Endothelial cell of umbilical vein (primary cell): ENCODE results near the gene TMEFF2. TPM values are rescaled to one million over a fixed set of nuclear protein-coding genes. Genes with fewer than 3 reads are reported as not detected.
"Not testable (repeated sequence)": the region's sequence is repeated elsewhere in the genome, so short reads cannot be mapped to it uniquely, and the experiment has no call there.

Source experiments
- BruUV-seq: library from RNA; stranded (reverse); fragments of 400-500 nt; replicated peaks from 2 replicates; lab custom pipeline; 2021; lab: Mats Ljungman, UMichigan
- CTCF ChIA-PET: fragments of 300-600, 350-600 bp; sonication (Branson Sonifier 250); formaldehyde crosslinking; loops from one replicate; lab custom pipeline; 2021; ENCODE audit warnings: antibody characterized with exemption, inconsistent platforms; lab: Charles Lee
- POLR2A ChIA-PET: fragments of 300-600, 350-600 bp; sonication (Branson Sonifier 250); formaldehyde crosslinking; loops from one replicate; lab custom pipeline; 2021; ENCODE audit warnings: antibody characterized with exemption, inconsistent platforms; lab: Charles Lee
- DNase-seq: peaks from one replicate; pipeline ENCODE4 v3.0.0-alpha.2; 2011; ENCODE audit warnings: low read depth, low spot score
- FAIRE-seq: peaks from 2 replicates; lab custom pipeline; 2011; peaks lifted over from hg19 to GRCh38; lab: Jason Lieb, UNC
- H2AFZ ChIP-seq: 2 replicates; pipeline ENCODE4 v1.6.0; 2012; ENCODE audit warnings: low read depth, low read length, control low read depth, inconsistent platforms
- H3K27ac ChIP-seq: 2 replicates; pipeline ENCODE4 v1.5.1; 2011; ENCODE audit warnings: low read depth, mild to moderate bottlenecking, control low read depth, low read length, moderate library complexity; ENCODE audit not compliant: insufficient read depth
- H3K27me3 ChIP-seq, 2 experiments: 2 replicates each; pipeline versions ENCODE4 v1.6.0 to v1.6.1; 2011; ENCODE audit warnings: low read length in 2 of 2, mixed read lengths in 1 of 2; ENCODE audit not compliant: control insufficient read depth in 2 of 2, insufficient read depth in 2 of 2
- H3K36me3 ChIP-seq, 2 experiments: 2 replicates in 1 of 2; 3 replicates in 1 of 2; pipeline ENCODE4 v1.5.1; 2011; ENCODE audit warnings: low read length in 2 of 2, mild to moderate bottlenecking in 1 of 2, moderate library complexity in 1 of 2; ENCODE audit not compliant: control insufficient read depth in 2 of 2, insufficient read depth in 2 of 2; ENCODE audit errors: extremely low read depth in 1 of 2
- H3K4me1 ChIP-seq: 3 replicates; pipeline ENCODE4 v1.5.1; 2011; ENCODE audit warnings: mild to moderate bottlenecking, low read length; ENCODE audit not compliant: control insufficient read depth, insufficient read depth; ENCODE audit errors: extremely low read depth
- H3K4me2 ChIP-seq: 2 replicates; pipeline ENCODE4 v1.6.1; 2011; ENCODE audit warnings: low read length, control low read depth, mixed read lengths; ENCODE audit not compliant: insufficient read depth
- H3K4me3 ChIP-seq, 3 experiments: fragments of 200-600 bp in 1 of 3; sonication (generic), shearing (Covaris generic) in 1 of 3; replicated peaks in 1 of 3; 2 replicates each; pipeline ENCODE4 v1.5.1; 2011 to 2016; ENCODE audit warnings: control low read depth in 3 of 3, low read length in 3 of 3, mild to moderate bottlenecking in 2 of 3, inconsistent platforms in 1 of 3, low read depth in 1 of 3, moderate library complexity in 1 of 3; ENCODE audit not compliant: insufficient read depth in 1 of 3
- H3K79me2 ChIP-seq: 2 replicates; pipeline ENCODE4 v1.6.0; 2012; ENCODE audit warnings: low read length, inconsistent platforms; ENCODE audit not compliant: control insufficient read depth, insufficient read depth
- H3K9ac ChIP-seq: replicated peaks from 2 replicates; pipeline ENCODE3; 2011; ENCODE audit warnings: low read length, control low read depth; ENCODE audit not compliant: insufficient read depth; ENCODE audit errors: extremely low read depth
- H3K9me1 ChIP-seq: replicated peaks from 3 replicates; pipeline ENCODE4 v1.6.0; 2011; ENCODE audit warnings: mild to moderate bottlenecking, low read length; ENCODE audit not compliant: control insufficient read depth, insufficient read depth; ENCODE audit errors: extremely low read depth
- H3K9me3 ChIP-seq: replicated peaks from 2 replicates; pipeline ENCODE4 v1.5.1; 2012; ENCODE audit warnings: low read length, inconsistent platforms; ENCODE audit not compliant: control insufficient read depth, insufficient read depth
- H4K20me1 ChIP-seq: replicated peaks from 2 replicates; pipeline ENCODE3; 2011; ENCODE audit warnings: mild to moderate bottlenecking, low read length; ENCODE audit not compliant: control insufficient read depth, insufficient read depth; ENCODE audit errors: extremely low read depth
- EZH2 ChIP-seq: IDR thresholded peaks from 2 replicates; pipeline ENCODE4 v1.6.1; 2012; ENCODE audit warnings: borderline replicate concordance, low read depth, mild to moderate bottlenecking, moderate library complexity, low read length, inconsistent platforms; ENCODE audit not compliant: severe bottlenecking
- FOS ChIP-seq: IDR thresholded peaks from 2 replicates; pipeline ENCODE4 v1.6.1; 2011; ENCODE audit warnings: mild to moderate bottlenecking, low read length, moderate library complexity, borderline replicate concordance; ENCODE audit not compliant: insufficient read depth
- GATA2 ChIP-seq: IDR thresholded peaks from 2 replicates; pipeline ENCODE4 v1.7.0; 2011; ENCODE audit warnings: low read depth, mild to moderate bottlenecking, moderate library complexity, mixed read lengths, low read length; ENCODE audit not compliant: insufficient read length, insufficient read depth
- JUN ChIP-seq: IDR thresholded peaks from 2 replicates; pipeline ENCODE4 v1.6.1; 2011; ENCODE audit warnings: borderline replicate concordance, low read depth; ENCODE audit not compliant: insufficient read length, insufficient read depth
- MYC ChIP-seq: IDR thresholded peaks from one replicate; pipeline ENCODE4 v1.6.1; 2011; ENCODE audit warnings: mild to moderate bottlenecking, low read depth, low read length
- POLR2A ChIP-seq: IDR thresholded peaks from 2 replicates; pipeline ENCODE4 v1.6.1; 2012; ENCODE audit warnings: low read depth, mild to moderate bottlenecking, control low read depth, low read length
- POLR2AphosphoS5 ChIP-seq: IDR thresholded peaks from 2 replicates; pipeline ENCODE4 v1.6.1; 2012; ENCODE audit warnings: low read depth, mild to moderate bottlenecking, control low read depth, low read length, moderate library complexity; ENCODE audit not compliant: insufficient read depth
- dilution Hi-C: fragments of 300-500 bp; cut with MboI; formaldehyde crosslinking; loops from one replicate; pipeline ENCODE4 v1.15.0; 2019; ENCODE audit warnings: low sequenced_read_pairs; ENCODE audit not compliant: extremely low pct_ligation_motif_present
- intact Hi-C: fragments of 100-400 bp; cut with micrococcal nuclease; formaldehyde crosslinking; loops from one replicate; pipeline ENCODE4 v1.10.0; 2022
- polyA plus RNA-seq, 4 experiments: library from polyadenylated mRNA; depleted of rRNA in 3 of 4; stranded (reverse) in 3 of 4; unstranded in 1 of 4; fragments of >200 nt; gene quantifications; 2 replicates each; pipeline versions ENCODE4 v1.2.1 to v1.2.3, GENCODE V29; 2011 to 2012; ENCODE audit warnings: missing spikeins in 1 of 4
- total RNA-seq: library from RNA; stranded (reverse); gene quantifications from 2 replicates; pipeline ENCODE4 v1.2.3, GENCODE V29; 2021
- TF ChIP-seq, protein P1 (sequence below): IDR thresholded peaks from 2 replicates; pipeline ENCODE4 v1.6.1; 2011; ENCODE audit not compliant: insufficient read depth, insufficient read length
- TF ChIP-seq, protein P2 (sequence below), 2 donors: IDR thresholded peaks; 1 replicate in 1 of 2; 2 replicates in 1 of 2; pipeline ENCODE4 v1.5.1; 2011; ENCODE audit warnings: low read length in 2 of 2, mild to moderate bottlenecking in 2 of 2, moderate library complexity in 2 of 2, control low read depth in 1 of 2, inconsistent platforms in 1 of 2, low read depth in 1 of 2; ENCODE audit not compliant: insufficient read depth in 1 of 2; ENCODE audit errors: extremely low read depth in 1 of 2

The TMEFF2 gene
- total and polyA plus RNA-seq, 2 donors (not counting 3 experiments of a cell fraction or from before 2014, with no cell fraction given): 0.18 to 0.20 TPM

DNA sequence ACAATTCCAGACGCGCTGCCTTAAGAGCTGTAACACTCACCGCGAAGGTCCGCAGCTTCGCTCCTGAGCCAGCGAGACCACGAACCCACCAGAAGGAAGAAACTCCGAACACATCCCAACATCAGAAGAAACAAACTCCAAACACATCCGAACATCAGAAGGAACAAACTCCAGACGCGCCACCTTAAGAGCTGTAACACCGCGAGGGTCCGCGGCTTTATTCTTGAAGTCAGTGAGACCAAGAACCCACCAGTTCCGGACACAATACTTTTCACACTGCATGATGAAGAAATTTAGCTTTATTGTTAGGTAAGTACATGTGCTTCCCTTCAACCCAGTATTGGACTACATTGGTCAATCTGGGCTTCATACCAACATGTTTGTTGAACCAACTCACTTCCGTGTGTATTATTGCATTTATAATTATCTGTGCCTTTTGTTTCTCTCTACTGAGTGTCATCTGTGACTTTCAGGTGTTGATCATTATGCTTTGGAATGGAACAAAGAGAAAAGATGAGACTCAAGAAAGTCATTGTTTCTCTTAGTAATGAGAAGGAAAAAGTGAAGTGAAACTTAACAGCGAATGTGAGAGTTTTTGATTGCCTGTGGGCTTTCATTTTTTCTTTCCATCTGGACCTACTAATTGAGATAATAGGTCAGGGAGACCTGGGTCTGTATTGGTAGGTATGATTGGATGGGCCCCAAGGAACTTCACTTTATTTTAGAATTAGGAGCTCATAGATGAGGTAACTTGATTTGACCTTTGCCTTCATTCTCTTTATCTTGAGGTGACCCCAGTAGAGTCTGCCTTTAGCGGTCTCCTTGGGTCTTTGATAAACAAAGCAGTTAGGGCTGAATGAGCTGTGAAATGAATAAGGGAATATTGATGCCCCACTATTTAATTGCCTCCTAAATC, 271.7 kb downstream of the TMEFF2 start:
- no peak overlapping the region for H3K9ac ChIP-seq
- DNase-seq (no peak), FAIRE-seq (no peak)
- BruUV-seq: no TSS peak
- TF ChIP-seq MYC: no peak
- TF ChIP-seq, protein P1, sequence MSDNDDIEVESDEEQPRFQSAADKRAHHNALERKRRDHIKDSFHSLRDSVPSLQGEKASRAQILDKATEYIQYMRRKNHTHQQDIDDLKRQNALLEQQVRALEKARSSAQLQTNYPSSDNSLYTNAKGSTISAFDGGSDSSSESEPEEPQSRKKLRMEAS: no peak
- TF ChIP-seq EZH2: no peak
- no peak for TF ChIP-seq POLR2A
- TF ChIP-seq GATA2: no peak
- TF ChIP-seq POLR2AphosphoS5: no peak
- TF ChIP-seq, protein P2, sequence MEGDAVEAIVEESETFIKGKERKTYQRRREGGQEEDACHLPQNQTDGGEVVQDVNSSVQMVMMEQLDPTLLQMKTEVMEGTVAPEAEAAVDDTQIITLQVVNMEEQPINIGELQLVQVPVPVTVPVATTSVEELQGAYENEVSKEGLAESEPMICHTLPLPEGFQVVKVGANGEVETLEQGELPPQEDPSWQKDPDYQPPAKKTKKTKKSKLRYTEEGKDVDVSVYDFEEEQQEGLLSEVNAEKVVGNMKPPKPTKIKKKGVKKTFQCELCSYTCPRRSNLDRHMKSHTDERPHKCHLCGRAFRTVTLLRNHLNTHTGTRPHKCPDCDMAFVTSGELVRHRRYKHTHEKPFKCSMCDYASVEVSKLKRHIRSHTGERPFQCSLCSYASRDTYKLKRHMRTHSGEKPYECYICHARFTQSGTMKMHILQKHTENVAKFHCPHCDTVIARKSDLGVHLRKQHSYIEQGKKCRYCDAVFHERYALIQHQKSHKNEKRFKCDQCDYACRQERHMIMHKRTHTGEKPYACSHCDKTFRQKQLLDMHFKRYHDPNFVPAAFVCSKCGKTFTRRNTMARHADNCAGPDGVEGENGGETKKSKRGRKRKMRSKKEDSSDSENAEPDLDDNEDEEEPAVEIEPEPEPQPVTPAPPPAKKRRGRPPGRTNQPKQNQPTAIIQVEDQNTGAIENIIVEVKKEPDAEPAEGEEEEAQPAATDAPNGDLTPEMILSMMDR (IDR thresholded peaks at IDR 0.05; ENCODE audit: extremely low read depth in 1 of 2, insufficient read depth in 1 of 2, low read depth in 1 of 2, low read length in 2 of 2): no peak
- no peak for TF ChIP-seq JUN
- TF ChIP-seq FOS: no peak
- no peaks in the 10 kb centered on the region for H3K79me2 ChIP-seq
- no peaks in the 10 kb centered on the region for H3K36me3 ChIP-seq
- no peak overlapping the region for H3K4me3 ChIP-seq
- H3K9me1 ChIP-seq: no peaks in the 10 kb centered on the region
- no peak overlapping the region for H3K4me2 ChIP-seq
- intact Hi-C loops: no loop called here
- ChIA-PET CTCF (interaction anchor here (0.7 to 2.3 kb wide), 2 partner anchors 239 kb away, joined by 3 to 6 read pairs; no protein-coding TSS in a partner anchor), POLR2A (no interaction called here)
- H3K4me1 ChIP-seq: peaks cover 24% of the 10 kb centered on the region
- no peaks in the 10 kb centered on the region for H3K9me3 ChIP-seq
- H4K20me1 ChIP-seq: no peaks in the 10 kb centered on the region
- no peaks in the 10 kb centered on the region for H3K27me3 ChIP-seq
- dilution Hi-C loops: no loop called here
- no peak overlapping the region for H2AFZ ChIP-seq
- H3K27ac ChIP-seq: no peak overlapping the region

DNA sequence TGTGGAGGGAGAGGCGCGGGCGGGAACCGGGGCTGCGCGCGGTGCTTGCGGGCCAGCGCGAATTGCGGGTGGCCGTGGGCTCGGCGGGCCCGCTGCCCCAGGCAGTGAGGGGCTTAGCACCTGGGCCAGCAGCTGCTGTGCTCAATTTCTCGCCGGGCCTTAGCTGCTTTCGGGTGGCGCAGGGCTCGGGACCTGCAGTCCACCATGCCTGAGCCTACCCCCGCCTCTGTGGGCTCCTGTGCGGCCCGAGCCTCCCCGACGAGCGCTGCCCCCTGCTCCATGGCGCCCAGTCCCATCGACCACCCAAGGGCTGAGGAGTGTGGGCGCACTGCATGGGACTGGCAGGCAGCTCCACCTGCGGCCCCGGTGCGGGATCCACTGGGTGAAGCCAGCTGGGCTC, 273.1 kb downstream of the TMEFF2 start:
- H3K9me1 ChIP-seq, BruUV-seq, H3K36me3 ChIP-seq, POLR2A ChIA-PET, H3K9me3 ChIP-seq, FAIRE-seq, H3K4me3 ChIP-seq, H3K27me3 ChIP-seq, H3K27ac ChIP-seq, H3K9ac ChIP-seq, dilution Hi-C loops, intact Hi-C loops, H3K4me2 ChIP-seq, H2AFZ ChIP-seq, H3K79me2 ChIP-seq, H4K20me1 ChIP-seq, DNase-seq: not testable (repeated sequence)
- CTCF ChIA-PET: interaction anchor here (1.4 to 2.3 kb wide), 3 partner anchors 9 to 241 kb away, joined by 3 to 6 read pairs (median 3); no protein-coding TSS in a partner anchor
- peaks cover 22% of the 10 kb centered on the region for H3K4me1 ChIP-seq
